GM19467 (cell line): ENCODE results near the gene MAGI2.
"Not testable (repeated sequence)": the region's sequence is repeated elsewhere in the genome, so short reads cannot be mapped to it uniquely, and the experiment has no call there.

ENCODE experiments used
- ATAC-seq: cut with Tn5 transposase; IDR thresholded peaks from one replicate; pipeline ENCODE4 v1.9.1; 2021; ENCODE audit warnings: mild to moderate bottlenecking, moderate library complexity; ENCODE audit not compliant: unreplicated experiment

MAGI2 gene

DNA sequence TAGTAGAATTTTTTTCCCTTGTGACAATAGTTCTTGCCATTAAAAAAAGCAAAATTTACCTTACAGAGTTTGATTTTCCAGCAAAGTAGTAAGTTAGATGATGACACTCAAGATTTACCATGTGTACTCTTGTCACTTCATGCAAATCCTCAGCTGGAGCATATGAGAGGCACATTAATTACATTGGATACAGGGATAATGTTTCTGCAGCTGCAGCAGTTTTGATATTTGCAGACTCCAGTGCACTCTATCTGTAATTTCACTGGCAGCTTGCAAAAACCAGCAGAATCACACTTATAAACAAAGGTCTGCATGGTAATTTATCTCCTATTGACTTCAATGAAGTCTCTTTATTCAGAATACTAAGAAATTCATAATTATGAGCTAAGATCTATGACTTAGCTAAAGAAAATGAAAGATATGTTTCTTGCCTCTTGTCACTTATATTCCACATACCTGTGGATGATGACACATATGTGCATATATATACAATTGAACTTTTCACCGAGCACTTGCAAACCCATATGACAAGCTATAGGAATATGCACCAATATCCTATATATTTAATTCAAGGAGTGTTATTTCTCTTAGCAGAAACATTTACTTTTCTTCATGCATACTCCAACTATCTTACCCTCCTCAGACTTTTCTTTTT is 1124.3 kb downstream of the MAGI2 start:
- ATAC-seq: no peak

- ATAC-seq: no peak
Measured at GRCh38 chr7:78327718-78328117, 1125.7 kb downstream of the MAGI2 start.

GRCh38 chr7:78326876-78327275 is 1126.6 kb downstream of the MAGI2 start:
- no peak for ATAC-seq

DNA sequence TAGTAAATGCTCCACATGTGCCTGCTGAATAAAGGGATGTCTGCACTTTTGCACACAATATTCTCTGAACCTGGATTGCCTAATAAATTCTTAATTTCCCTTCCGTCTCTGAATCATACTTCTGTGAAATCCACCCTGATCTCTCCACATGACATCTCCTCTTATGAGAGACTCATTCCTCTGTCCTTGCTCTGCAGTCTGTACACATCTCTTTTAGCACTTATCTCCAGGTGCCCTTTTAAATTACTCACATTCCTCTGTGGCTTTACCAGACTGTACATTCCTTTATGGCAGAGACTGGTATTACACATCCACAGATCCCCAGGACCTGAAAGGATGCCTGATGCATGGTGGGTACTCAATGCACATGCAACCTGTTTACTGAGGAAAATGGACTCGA is 1127.3 kb downstream of the MAGI2 start:
- no peak for ATAC-seq

DNA sequence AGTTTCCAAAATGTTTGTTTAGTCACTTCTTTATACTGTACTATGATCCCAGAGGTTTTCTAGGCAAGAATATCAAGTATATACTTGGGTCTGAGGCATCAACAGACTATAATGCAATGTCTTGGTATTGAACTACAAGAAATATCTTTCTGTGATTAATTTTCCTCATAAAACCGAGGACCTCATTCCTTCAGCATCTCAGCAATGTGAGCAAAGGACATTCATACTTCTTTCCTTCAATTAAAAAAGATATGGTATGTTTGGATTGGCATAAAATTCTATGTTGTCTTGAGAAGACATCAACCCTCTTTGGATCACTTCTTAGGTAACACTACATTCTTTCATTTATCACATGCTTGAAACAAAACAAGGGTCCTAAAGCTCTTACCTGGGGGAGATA is 1130.3 kb downstream of the MAGI2 start:
- ATAC-seq: no peak

DNA sequence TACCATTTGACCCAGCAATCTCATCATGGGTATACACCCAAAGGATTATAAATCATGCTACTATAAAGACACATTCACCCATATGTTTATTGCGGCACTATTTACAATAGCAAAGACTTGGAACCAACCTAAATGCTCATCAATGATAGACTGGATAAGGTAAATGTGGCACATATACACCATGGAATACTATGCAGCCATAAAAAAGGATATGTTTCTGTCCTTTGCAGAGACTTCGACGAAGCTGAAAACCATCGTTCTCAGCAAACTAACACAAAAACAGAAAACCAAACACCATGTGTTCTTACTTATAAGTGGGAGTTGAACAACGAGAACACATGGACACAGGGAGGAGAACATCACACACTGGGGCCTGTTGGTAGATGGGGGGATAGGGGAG is 1131.2 kb downstream of the MAGI2 start:
- not testable (repeated sequence) for ATAC-seq

- no peak for ATAC-seq
Measured at GRCh38 chr7:78317371-78317770, 1136.1 kb downstream of the MAGI2 start.

- no peak for ATAC-seq
Measured at GRCh38 chr7:78316110-78316509, 1137.4 kb downstream of the MAGI2 start.

- ATAC-seq: no peak
Measured at GRCh38 chr7:78315119-78315518, 1138.3 kb downstream of the MAGI2 start.

DNA sequence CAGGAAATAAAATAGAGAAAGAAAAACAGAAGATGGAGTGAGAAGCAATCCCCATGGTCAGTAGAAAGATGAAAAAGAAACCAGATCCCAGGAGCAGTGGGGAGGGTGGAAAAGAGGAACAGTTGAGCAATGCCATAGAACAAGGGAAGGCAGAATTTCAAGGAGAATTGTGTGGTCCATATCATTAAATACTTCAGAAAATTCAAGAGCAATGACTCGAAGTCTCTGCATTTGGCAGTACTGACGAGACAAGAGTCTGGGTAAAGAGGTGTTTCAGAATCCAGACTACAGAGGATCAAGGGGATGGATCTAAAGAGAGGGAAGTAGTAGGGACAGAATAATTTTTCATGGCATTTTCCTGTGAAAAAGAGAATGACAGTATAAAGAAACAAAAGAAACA is 1142.3 kb downstream of the MAGI2 start:
- ATAC-seq: no peak

- no peak for ATAC-seq
Measured at GRCh38 chr7:78307892-78308291, 1145.6 kb downstream of the MAGI2 start.

DNA sequence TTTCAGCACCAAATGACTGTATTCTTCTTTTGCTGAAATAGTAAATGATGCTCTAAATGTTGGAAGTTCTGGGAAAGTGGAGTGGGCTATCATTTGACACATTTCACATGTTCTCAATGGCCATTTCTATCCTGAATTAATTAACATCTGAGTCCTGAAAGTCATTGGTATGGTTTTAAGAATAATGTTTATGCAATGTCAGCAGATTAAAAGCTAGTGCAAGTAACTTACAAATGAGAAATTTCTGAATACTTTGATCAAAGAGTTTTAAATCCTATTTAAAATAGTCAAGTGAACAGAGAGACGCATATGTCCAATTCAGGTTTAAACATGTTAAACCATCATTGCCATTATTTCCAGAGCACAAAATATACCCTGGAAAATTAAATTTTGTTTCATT is 1146.8 kb downstream of the MAGI2 start:
- ATAC-seq: no peak

DNA sequence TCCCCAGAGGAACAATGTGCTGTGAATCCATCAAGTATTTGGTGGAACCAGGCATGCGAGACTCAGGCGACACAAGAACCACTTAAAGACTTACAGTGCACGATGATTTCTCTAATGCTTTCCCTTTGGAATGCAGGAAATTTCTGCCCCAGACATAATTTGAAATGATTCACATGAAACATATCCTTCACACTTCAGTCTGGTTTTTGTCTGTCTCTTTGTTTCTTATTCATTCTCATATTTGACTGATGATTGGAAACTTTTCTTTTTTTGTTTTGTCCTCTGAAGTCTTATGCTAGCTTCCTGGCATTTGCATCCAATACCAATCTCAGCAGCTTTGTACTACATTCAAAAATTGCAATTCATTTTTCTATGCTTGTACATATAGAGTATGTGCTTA is 1152.1 kb downstream of the MAGI2 start:
- no peak for ATAC-seq

- ATAC-seq: no peak
Measured at GRCh38 chr7:78299088-78299487, 1154.4 kb downstream of the MAGI2 start.

- ATAC-seq: no peak
Measured at GRCh38 chr7:78296644-78297371, 1156.7 kb downstream of the MAGI2 start.

- ATAC-seq: no peak
Measured at GRCh38 chr7:78296046-78296597, 1157.3 kb downstream of the MAGI2 start.

- not testable (repeated sequence) for ATAC-seq
Measured at GRCh38 chr7:78289471-78289870, 1164.0 kb downstream of the MAGI2 start.

DNA sequence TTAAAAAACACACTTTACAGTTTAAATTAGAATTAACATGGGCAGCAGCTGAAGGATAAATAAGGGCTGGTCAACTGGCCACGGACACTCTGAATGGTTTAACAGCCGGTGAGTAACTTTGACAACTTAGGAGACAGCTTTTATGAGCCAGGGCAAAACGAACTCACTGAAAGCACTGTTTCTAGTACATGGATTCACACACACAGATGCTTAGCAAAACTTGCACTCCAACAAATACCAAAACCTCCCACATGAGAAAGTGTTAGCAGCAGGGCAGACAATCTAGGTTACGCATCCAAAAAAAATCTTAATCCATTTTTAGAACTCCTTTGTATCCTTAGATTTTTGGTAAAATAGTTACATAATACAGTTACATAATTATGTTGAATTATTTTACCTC is 1168.5 kb downstream of the MAGI2 start:
- no peak for ATAC-seq

GRCh38 chr7:78280276-78280675 is 1173.2 kb downstream of the MAGI2 start:
- ATAC-seq: no peak

- no peak for ATAC-seq
Measured at GRCh38 chr7:78279457-78279856, 1174.0 kb downstream of the MAGI2 start.

DNA sequence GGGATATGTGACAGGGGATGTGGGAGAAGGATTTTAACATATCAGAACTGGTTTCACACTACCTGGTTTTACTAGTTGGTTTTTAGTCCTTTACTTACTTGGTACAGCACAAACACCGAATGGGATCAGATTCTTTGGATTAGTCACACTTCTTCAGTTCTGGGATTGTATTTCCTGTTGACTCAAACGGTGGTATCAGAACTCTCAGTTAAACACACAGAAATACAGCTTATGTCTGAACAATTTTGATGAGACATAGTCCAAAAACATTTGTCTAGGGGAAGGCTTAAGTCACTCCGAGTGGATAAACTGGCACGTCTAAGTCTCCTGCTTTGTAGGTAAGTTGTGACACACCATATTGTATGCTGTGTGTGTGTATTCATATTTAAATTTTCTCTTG is 1174.4 kb downstream of the MAGI2 start:
- no peak for ATAC-seq

- no peak for ATAC-seq
Measured at GRCh38 chr7:78267141-78267540, 1186.3 kb downstream of the MAGI2 start.
